Stimulated activated CD4-positive, alpha-beta T cell treated with anti-CD3 and anti-CD28 coated beads, Interleukin-1b, Interleukin-23, amount 100 ng/mL, for 48 hours (primary cell): ENCODE data around the gene COL4A5.
"Not testable (repeated sequence)": the region's sequence is repeated elsewhere in the genome, so short reads cannot be mapped to it uniquely, and the experiment has no call there.

Experiments
- DNase-seq: peaks from one replicate; pipeline ENCODE4 v3.0.0-alpha.2; 2020

COL4A5 gene

GRCh38 chrX:108456971-108457477, 17.4 kb downstream of the COL4A5 start:
- DNase-seq: no peak

DNA sequence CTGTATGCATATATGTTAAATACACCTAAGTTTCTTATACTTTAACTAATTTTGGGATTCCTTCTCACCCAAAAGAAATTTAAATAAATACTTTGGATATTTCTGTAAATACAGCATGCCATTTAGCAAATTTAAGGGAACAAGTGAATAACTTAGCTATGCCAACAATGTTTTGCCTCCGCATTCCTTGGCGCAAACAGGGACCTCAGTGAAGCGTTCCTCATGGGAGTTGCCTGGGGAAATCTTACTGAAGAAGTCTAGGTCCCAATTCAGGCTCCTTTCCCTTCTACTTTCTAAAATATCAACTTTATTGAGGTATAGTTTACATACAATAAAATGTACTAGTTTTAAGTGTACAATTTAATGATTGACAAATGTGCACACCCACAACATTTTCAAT, 25.0 kb downstream of the COL4A5 start:
- DNase-seq: no peak

DNA sequence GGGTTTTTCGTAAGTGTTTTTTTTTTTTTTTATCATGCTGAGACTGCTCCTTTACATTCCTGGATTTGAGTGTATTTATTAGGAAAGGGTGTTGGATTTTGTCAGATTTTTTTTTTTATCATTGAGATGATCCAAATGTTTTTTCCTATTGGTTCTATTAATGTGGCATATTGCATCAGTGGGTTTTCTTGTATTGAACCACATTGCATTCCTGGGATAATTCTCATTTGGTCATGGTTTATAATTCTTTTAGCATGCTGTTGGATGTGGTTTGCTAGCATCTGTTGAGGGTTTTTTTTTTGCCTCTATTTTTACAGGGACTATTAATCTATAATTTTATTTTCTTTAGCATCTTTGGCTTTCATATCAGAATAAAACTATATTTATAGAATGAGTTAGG, 28.8 kb downstream of the COL4A5 start:
- DNase-seq: no peak

DNA sequence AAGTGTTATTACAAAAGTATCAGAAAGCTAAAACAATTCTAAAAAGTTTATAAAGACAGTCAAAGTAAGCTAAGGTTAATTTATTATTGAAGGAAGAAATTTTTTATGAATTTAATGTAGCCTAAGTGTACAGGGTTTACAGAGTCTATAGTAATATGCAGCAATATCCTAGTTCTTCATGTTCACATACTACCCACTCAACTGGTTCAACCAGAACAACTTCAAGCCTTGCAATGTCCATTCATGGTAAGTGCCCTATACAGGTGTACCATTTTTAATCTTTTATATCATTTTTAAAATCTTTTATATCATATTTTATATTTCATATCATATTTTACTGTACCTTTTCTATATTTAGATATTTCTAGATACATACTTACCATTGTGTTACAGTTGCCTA, 34.3 kb downstream of the COL4A5 start:
- no peak for DNase-seq

- not testable (repeated sequence) for DNase-seq
These were observed 41.9 kb downstream of the COL4A5 start for GRCh38 chrX:108481528-108481927.

- no peak for DNase-seq
These were observed 44.6 kb downstream of the COL4A5 start for GRCh38 chrX:108484251-108484650.

- no peak for DNase-seq
These were observed 46.3 kb downstream of the COL4A5 start for GRCh38 chrX:108485960-108486359.

DNA sequence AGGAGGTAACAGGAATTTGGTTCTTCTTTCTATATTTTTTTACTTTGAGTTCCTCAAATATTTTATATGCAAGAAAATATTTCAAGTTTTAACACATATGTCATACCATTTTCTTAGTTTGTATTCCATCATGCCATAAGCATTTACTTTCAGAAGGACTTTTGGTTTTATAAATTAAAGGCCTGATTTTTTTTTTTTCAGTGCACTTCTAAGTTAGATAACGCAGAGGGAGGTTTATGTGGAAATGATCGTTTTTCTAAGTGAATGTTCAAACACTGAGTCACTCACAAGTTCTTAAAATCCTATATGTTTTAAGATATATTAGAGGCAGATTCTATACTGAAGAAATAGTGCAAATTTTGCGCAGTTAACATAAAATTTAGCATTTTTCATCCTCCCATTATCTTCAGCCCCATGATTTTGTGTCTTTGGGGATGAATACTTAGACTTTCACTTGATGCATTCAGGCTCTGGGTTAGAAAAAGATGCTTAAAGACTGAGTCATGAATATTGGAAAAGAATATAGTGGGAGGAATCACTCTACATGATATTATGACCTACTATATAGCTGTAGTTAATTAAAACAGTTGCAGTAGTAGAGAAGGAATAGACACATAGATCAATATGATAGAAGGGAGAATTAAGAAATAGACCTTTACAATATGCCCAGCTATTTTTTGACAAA, 54.9 kb downstream of the COL4A5 start:
- DNase-seq: no peak

DNA sequence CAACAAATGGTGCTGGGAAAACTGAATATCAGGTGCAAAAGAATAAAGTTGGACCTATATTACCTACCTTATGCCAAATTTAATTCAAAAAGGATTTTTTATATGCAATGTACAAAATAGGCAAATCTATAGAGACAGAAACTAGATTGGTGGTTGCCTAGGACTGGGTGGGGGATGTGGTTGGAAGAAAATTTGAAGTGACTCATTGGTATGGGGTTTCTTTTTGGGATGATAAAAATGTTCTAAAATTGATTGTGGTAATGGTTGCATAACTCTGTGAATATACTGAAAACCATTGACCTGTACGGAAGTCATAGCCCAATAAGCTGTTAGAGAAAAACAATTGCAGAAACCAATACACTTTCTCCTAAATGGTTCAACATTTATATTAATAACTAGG, 72.1 kb downstream of the COL4A5 start:
- DNase-seq: no peak

DNA sequence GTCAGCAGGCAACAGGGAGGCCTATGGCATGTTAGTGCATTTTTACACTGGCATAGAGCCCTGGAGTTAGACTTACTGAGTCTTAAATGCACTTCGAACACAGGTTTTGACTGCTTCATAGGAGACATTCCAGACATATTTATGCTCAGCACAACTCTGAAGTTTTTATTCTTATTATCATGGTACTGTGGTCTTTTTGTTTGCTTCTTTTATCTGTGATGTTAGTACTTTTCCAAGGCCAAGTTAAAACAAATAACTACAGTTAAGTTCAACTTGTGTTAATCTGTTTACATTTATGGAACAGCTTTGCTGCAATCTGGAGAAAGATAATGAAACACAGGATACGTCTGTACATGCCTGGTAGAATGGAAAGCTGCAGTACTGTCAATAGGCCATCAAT, 76.5 kb downstream of the COL4A5 start:
- no peak for DNase-seq

GRCh38 chrX:108527724-108528123, 88.1 kb downstream of the COL4A5 start:
- no peak for DNase-seq

DNA sequence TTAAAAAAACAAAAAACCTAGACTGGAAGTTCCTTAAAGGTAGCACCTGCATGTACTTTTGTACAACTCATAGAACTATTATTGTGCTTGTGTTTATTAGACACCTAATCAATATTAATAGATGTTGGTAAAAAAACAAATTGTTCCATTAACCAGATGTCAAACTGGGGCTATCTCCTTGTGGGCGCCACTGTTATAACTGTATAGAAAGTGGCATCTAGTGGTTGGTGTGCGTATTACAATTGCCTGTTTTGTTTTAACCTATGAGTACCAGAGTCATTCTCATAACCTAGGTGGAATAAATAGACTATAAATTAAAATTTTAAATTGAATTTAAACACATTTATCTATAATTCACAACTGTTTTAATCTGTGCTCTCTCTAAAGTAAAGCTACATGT, 97.4 kb downstream of the COL4A5 start:
- DNase-seq: no peak

DNA sequence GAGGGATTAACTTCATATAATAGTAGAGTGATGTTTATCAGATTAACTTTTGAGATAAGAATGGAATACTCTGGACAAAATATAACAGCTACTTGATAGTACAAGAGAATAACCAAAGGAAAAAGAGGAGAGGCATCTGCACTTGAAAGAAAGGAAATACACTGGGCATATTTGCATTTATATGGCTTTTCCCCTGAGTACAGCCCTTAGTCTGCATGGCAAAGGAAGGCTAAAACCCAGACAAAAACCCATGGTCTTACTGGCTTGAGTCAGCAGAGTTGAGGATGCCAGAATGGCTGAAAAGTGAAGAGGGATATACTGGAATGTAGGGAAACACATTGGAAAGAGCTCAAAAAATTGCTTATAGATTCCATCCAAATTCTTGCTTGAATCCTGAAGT, 101.6 kb downstream of the COL4A5 start:
- DNase-seq: no peak

GRCh38 chrX:108557580-108557979, 117.9 kb downstream of the COL4A5 start:
- DNase-seq: no peak

GRCh38 chrX:108558217-108558616, 118.6 kb downstream of the COL4A5 start:
- DNase-seq: no peak

GRCh38 chrX:108573136-108573535, 133.5 kb downstream of the COL4A5 start:
- DNase-seq: no peak

DNA sequence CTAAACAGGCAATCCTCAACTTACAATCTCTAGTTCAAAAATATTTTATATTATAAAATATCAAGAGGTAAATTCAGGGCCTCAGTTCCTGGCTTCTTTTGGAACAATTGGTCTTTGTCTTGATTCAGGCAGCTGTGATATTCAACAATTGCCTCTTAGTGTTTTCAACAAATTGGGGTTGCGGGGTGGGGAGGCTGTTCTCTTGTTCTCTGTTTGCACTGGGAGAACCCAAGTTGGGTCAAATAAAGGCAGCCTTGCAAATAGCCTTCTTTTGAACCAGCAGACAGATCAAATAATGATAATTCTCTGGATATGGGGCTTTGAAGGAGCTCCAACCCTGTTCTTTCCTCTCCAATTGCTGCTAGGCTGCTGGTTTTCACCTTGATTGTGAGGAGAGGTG, 142.5 kb downstream of the COL4A5 start:
- DNase-seq: no peak

- DNase-seq: no peak
These were observed 145.1 kb downstream of the COL4A5 start for GRCh38 chrX:108584617-108585211.

- DNase-seq: no peak
These were observed 150.9 kb downstream of the COL4A5 start for GRCh38 chrX:108590496-108590895.

DNA sequence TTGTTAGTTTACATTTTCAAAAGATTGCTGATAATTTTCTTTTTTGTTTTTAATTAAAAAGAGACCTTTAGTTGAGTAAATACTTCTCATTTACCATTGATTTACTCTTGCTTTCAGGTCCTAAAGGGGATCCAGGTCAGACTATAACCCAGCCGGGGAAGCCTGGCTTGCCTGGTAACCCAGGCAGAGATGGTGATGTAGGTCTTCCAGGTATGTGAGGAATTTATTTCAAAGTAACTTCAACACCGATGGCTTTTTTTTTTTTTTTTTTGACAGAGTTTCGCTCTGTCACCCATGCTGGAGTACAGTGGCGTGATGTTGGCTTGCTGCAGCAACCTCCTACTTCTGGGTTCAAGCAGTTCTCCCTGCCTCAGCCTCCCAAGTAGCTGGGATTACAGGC, 161.6 kb downstream of the COL4A5 start:
- no peak for DNase-seq

- DNase-seq: no peak
These were observed 170.5 kb downstream of the COL4A5 start for GRCh38 chrX:108610141-108610540.

GRCh38 chrX:108614616-108615015, 175.0 kb downstream of the COL4A5 start:
- DNase-seq: no peak

DNA sequence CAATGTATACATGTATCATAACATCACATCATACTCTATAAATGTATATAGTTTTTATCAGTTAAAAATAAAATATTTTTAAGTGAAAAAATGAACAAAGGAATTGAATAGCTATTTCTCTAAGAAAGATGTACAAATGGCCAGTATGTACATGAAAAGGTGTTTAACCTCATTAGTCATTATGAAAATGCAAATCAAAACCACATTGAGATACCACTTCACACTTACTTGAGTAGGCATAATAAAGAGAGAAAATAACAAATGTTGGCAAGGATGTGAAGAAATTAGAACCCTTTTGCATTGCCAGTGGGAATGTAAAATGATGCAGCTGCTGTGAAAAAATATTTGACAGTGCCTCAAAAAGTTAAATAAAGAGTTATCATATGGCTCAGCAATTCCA, 201.2 kb downstream of the COL4A5 start:
- no peak for DNase-seq

DNA sequence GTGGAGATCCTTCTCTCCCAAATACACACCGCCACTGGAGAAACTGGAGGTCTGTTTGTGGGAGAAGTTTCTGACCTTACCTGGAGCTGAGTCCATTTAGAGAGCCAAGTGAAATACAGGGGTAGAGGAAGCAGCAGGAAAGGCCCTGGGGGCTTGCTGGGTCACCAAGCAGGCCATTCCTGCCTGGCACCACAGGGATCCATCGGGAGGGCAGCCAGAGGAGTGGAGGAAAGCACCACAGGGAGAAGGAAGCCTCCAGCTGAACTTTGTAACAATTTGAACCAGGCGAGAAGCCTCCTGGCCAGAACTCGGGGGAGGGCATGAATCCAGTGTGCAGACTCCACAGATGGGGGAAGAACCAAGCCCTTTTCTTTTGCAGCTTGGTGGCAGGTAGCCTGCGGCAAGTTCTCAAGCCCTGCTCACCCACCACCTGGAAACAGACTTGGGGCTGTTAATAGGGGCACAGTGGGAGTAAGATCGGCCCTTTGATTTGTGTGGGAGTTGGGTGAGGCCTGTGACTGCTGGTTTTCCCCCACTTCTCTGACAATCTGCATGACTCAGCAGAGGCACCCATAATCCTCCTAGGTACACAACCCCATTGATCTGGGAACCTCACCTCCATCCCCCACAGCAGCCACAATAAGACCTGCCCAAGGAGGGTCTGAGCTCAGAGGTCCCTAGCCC, 202.1 kb downstream of the COL4A5 start:
- DNase-seq: no peak
